IMR-90 (cell line): ENCODE results near the gene PTPRN2.

Source experiments
- BHLHE40 ChIP-seq: fragments of 150-350 bp; IDR thresholded peaks from 2 replicates; pipeline ENCODE4 v1.6.1; 2016; ENCODE audit warnings: mild to moderate bottlenecking, low read depth, low read length
- CEBPB ChIP-seq: IDR thresholded peaks from 2 replicates; pipeline ENCODE4 v1.6.1; 2012; ENCODE audit warnings: low read depth, low read length, improper control_type of control experiment
- CHD1 ChIP-seq: IDR thresholded peaks from 2 replicates; pipeline ENCODE4 v1.6.1; 2012; ENCODE audit warnings: low read depth, low read length, improper control_type of control experiment
- CTCF ChIP-seq: conservative IDR thresholded peaks from 2 replicates; pipeline ENCODE4 v1.5.1; 2012; ENCODE audit warnings: mild to moderate bottlenecking, low read depth, low read length, improper control_type of control experiment
- MAZ ChIP-seq: IDR thresholded peaks from 2 replicates; pipeline ENCODE4 v1.6.1; 2012; ENCODE audit warnings: low read depth, mild to moderate bottlenecking, low read length, improper control_type of control experiment, moderate library complexity, borderline replicate concordance
- MXI1 ChIP-seq: IDR thresholded peaks from 2 replicates; pipeline ENCODE4 v1.6.1; 2012; ENCODE audit warnings: low read depth, mild to moderate bottlenecking, low read length, moderate library complexity, borderline replicate concordance
- NFE2L2 ChIP-seq: fragments of 150-350 bp; IDR thresholded peaks from 2 replicates; pipeline ENCODE4 v1.6.1; 2016; ENCODE audit warnings: low read depth, mild to moderate bottlenecking, low read length
- POLR2A ChIP-seq: IDR thresholded peaks from 2 replicates; pipeline ENCODE4 v1.6.1; 2012; ENCODE audit warnings: mild to moderate bottlenecking, low read depth, low read length
- RAD21 ChIP-seq: IDR thresholded peaks from 2 replicates; pipeline ENCODE4 v1.6.1; 2012; ENCODE audit warnings: low read length, improper control_type of control experiment
- RCOR1 ChIP-seq: IDR thresholded peaks from 2 replicates; pipeline ENCODE4 v1.6.1; 2012; ENCODE audit warnings: mild to moderate bottlenecking, low read length, improper control_type of control experiment; ENCODE audit not compliant: insufficient replicate concordance
- TF ChIP-seq, protein P1 (sequence below): fragments of 150-350 bp; IDR thresholded peaks from 2 replicates; pipeline ENCODE4 v1.6.1; 2016; ENCODE audit warnings: low read depth, mild to moderate bottlenecking, low read length, moderate library complexity, borderline replicate concordance
- TF ChIP-seq, protein P2 (sequence below): fragments of 150-350 bp; IDR thresholded peaks from 2 replicates; pipeline ENCODE4 v1.6.1; 2017; ENCODE audit warnings: mild to moderate bottlenecking, antibody characterized with exemption, low read length, low read depth

GRCh38 chr7:157947504-157947903 is 640.1 kb downstream of the PTPRN2 start:
- TF ChIP-seq CTCF (no peak), POLR2A (no peak), RAD21 (no peak), NFE2L2 (no peak), CEBPB (no peak), CHD1 (no peak), MAZ (no peak), BHLHE40 (no peak), RCOR1 (no peak), MXI1 (no peak)
- TF ChIP-seq, protein P1, sequence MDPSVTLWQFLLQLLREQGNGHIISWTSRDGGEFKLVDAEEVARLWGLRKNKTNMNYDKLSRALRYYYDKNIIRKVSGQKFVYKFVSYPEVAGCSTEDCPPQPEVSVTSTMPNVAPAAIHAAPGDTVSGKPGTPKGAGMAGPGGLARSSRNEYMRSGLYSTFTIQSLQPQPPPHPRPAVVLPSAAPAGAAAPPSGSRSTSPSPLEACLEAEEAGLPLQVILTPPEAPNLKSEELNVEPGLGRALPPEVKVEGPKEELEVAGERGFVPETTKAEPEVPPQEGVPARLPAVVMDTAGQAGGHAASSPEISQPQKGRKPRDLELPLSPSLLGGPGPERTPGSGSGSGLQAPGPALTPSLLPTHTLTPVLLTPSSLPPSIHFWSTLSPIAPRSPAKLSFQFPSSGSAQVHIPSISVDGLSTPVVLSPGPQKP = no peak
- TF ChIP-seq, protein P2, sequence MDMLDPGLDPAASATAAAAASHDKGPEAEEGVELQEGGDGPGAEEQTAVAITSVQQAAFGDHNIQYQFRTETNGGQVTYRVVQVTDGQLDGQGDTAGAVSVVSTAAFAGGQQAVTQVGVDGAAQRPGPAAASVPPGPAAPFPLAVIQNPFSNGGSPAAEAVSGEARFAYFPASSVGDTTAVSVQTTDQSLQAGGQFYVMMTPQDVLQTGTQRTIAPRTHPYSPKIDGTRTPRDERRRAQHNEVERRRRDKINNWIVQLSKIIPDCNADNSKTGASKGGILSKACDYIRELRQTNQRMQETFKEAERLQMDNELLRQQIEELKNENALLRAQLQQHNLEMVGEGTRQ = no peak
